Gastrocnemius medialis (tissue), 4 donors: ENCODE results near the gene DRC3.

Experiments
- CTCF ChIP-seq, 5 experiments: fragments of 450-650 bp in 3 of 5; fragments of 200-600 bp in 2 of 5; sonication (generic) in 2 of 5; IDR thresholded peaks in 4 of 5; conservative IDR thresholded peaks in 1 of 5; 1 replicate in 4 of 5; 2 replicates in 1 of 5; pipeline ENCODE4 v1.5.1; 2016 to 2019; ENCODE audit warnings: antibody characterized with exemption in 5 of 5, mild to moderate bottlenecking in 3 of 5, moderate library complexity in 3 of 5
- POLR2A ChIP-seq, 2 donors: fragments of 450-650 bp; IDR thresholded peaks; one replicate each; pipeline ENCODE4 v1.6.1; 2017; ENCODE audit warnings: antibody characterized with exemption in 2 of 2, mild to moderate bottlenecking in 2 of 2, moderate library complexity in 2 of 2

GRCh38 chr17:17934806-17935205 lies 37.9 kb upstream of the DRC3 start:
- TF ChIP-seq CTCF (IDR thresholded peaks at IDR 0.05 in 4 of 5, conservative IDR thresholded peaks at IDR 0.05 in 1 of 5) (no peak), POLR2A (IDR thresholded peaks at IDR 0.05) (no peak)
